HG03439 (cell line): Measurements from ENCODE around the gene TAF10.

Experiments
- ATAC-seq: cut with Tn5 transposase; IDR thresholded peaks from one replicate; pipeline ENCODE4 v1.9.1; 2021; ENCODE audit warnings: mild to moderate bottlenecking, moderate library complexity; ENCODE audit not compliant: unreplicated experiment

The TAF10 gene

DNA sequence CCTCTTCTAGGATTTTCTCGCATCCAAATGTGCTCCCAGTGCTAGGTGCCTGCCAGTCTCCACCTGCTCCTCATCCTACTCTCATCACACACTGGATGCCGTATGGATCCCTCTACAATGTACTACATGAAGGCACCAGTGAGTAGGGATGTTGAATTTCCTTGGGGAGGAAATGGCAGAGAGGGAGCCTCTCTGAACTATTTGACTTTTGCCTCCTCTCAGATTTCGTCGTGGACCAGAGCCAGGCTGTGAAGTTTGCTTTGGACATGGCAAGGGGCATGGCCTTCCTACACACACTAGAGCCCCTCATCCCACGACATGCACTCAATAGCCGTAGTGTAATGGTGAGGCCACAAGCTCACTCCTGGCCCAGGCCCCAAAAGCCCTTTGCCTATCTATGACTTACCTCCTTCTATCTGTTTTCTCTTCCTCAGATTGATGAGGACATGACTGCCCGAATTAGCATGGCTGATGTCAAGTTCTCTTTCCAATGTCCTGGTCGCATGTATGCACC lies 2.5 kb downstream of the TAF10 start:
- no peak for ATAC-seq

DNA sequence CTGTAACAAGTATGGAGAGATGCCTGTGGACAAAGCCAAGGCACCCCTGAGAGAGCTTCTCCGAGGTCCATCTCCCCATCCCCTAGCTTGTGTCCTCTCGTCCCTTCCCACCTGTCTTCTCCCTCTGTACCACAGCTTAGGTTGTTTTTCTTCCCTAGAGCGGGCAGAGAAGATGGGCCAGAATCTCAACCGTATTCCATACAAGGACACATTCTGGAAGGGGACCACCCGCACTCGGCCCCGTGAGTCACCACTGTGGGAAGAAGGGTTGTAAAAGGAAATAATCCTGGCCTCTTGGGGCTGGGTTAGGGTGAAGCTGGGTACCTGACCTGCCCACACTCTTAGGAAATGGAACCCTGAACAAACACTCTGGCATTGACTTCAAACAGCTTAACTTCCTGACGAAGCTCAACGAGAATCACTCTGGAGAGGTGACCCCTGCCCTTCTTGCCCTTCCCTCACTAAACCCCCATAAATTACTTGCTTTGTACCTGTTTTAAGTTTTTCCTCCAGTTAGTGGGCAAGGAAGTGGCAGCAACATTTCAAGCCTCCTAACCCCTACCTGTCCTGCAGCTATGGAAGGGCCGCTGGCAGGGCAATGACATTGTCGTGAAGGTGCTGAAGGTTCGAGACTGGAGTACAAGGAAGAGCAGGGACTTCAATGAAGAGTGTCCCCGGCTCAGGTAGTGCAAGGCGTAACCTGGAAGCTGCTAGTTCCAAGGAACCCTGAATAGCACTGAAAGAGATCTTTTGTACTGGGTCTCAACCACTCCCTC lies 3.1 kb downstream of the TAF10 start:
- no peak for ATAC-seq

DNA sequence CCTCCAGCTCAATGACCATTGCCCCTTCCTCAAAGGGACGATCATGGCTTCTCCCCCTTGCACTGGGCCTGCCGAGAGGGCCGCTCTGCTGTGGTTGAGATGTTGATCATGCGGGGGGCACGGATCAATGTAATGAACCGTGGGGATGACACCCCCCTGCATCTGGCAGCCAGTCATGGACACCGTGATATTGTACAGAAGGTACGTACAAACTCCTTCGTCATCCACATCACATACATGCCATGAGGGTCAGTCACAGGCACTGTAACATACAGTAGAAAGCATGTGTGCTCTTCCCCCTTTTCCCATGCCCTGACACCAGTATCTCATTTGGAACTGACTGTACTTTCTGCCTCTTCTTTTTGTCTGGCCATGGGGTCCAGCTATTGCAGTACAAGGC lies 4.0 kb downstream of the TAF10 start:
- ATAC-seq: no peak

DNA sequence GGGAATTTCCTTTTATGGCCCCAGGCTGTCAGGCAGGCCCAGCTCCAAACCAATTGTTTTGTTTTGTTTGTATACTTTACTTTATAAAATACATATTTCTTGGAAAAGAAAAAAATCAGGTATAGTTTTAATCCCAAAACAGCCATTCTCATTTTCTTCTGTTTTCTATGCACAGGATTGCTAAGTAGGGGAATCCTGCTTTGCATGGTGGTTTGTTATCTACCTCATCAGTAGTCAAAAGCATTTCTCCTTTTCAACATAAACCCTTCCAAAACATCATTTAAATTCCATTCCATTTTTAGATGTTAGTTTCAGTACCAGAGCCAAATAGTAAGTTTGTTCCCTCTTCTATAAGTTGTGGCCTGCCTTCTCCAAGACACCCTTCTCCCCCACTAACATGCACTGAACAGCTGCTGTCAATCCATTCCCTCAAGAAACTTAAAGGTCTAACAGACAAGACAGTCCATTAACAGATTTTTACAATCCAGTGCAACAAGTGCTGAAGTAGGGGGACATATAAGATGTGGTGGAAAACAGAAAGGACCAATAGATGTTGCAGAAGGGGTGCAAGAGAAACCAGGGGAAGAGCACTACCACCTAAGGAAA lies 4.7 kb downstream of the TAF10 start:
- ATAC-seq: no peak

DNA sequence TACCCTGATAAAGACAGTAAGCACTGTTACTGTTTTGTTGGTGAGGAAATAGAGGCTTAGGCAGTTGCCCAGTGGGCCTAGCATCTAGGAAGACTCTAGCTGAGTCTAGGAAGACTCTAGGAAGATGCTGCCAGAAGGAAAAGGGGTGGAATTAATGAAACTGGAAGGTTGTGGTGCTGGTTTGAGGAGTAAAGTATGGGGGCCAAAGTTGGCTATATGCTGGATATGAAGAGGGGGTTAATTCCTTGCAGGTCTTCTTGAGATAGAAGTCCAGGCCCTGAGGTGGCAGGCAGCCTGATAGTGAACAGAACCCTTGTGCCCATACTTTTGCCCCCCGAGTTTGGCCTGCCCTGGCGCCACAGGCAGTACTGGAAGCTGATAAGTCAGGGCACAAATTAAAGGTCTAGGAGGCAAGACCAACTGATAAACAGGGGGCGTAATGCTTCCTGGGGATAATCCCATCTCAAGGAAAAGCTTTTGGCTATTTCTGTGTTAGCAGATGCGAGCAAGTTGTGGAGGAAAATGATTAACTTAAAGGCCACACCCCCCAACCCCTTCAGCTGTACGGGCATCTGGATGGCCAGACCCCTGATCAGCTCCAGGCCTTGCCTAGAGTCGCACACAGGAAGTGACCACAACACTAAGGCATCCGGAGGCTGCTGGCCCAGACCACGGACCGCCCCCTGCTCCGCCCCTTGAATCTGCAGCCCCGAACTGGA lies 5.4 kb downstream of the TAF10 start:
- peak; percentile 43 for ATAC-seq

DNA sequence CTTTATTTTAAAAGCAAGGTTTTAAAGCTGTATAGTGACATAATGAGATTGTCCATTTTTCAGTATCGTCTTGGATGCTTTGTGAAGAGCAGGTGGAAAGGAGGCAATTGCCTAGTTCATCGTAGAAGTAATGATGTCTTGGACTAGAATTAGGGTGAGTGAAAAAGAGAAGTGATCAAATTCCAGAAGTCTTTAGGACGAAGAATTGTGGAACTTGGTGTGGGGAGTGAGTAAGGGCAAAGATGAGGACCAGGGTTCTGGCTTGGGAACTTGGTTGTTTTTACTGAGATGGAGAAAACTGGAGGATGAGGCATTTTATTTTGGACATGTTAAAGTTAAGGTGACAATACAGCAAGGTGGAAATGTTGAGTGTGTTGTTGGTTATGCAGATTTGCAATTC lies 7.2 kb downstream of the TAF10 start:
- ATAC-seq: no peak

DNA sequence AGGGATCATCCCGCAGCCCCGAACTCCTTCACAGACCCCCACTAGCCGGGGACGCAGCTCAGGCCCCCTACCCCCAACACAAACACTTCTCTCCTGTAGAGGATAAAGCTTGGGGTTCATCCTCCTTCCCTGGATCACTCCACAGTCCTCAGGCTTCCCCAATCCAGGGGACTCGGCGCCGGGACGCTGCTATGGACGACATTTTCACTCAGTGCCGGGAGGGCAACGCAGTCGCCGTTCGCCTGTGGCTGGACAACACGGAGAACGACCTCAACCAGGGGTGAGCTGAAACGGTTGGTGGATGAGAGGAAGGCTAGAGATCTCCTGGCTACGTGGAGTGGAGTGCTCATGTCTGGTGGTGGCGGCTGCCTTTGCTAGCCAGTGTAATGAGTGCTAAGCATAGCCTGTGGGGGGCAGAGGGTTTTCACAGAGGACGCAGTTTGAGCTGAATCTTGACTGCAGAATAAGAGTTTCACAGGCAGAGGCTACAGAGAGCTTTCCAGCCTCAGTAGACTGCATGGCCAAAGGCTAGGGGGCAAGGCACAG lies 7.9 kb downstream of the TAF10 start:
- peak; percentile 41 for ATAC-seq

DNA sequence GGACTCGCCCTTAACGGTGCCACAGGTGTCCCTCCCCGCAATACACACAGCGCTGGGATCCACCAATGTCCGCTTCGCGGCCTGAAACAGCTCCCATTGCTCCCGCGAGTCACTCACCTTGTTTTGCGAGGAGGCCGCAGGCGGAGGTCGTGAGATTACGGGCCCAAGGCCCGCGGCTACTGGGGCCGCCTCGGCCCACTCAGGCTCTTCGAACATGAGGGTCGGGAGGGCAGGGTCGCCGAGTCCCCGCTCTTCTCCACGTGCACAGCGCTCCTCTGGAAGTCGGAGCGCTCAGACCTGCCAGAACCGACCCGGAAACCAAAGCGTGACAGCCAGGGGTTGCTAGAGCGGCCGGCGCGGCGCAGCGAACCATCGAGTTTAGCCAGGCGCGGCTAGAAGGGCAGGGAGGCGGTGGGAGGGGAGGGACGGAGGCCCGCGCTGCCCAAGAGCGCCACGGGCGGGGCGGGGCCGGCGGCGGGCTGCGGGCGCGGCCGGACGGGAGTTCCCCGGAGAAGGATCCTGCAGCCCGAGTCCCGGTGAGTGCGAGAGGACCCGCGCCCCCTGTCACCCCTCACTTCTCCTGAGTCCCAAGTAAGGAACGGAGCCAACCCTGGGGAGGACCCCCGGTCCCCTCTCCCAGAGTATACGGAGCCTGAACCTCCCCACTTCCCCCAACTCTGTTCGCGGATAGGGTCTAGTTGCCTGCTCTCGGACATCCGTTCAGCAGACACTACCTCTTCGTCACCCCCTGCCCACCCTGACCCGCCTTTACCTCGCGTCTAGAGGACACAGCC lies 8.5 kb downstream of the TAF10 start, which contains the start of the genes ILK and RRP8:
Gene ILK (plus strand): TSS at position 488 of the 794 bp plus-strand sequence. CDS start 498 bp downstream, outside the sequence.
Gene RRP8 (minus strand): TSS at position 330 of the 794 bp plus-strand sequence. CDS start 114 bp downstream, at position 216.
- peak; percentile 70 for ATAC-seq

DNA sequence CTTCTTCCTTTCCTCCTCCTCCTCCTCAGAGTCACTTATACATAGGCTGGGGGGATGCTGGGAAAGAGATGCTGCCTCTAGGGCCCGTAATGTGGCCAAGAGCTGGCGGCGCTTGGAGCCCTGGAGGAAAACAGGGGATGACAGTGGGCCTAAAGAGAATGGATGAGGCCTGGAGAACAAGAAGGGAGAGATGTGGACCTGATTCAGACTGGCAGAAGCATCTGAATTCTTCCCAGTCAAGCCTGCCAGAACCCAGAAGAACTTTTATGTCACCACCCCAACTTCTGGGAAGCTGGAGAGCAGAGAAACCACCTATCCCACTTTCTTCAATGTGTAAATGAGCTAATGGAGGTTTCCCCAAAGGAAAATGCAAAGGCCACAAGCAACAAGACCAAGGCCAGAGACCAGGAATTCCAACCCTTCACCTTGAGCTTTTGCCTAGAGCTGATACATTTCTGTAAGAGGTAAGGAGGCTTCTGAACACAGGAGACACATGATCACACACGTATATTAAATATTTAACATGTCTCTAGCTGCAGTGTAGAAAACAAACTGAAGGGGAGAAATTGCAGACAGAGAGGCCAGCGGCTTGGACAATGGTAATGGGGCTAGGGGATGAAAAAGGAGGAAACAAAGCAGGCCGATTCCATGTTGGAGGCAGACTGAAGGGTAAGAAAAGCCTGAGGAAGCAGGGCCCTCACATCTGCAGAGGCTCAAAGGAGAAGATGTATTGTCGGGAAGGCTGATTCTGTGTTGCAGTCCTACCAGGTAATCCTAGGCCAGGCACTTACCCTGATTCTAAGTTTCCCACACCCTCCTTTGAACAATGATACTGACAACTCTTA lies 9.7 kb downstream of the TAF10 start:
- no peak for ATAC-seq

DNA sequence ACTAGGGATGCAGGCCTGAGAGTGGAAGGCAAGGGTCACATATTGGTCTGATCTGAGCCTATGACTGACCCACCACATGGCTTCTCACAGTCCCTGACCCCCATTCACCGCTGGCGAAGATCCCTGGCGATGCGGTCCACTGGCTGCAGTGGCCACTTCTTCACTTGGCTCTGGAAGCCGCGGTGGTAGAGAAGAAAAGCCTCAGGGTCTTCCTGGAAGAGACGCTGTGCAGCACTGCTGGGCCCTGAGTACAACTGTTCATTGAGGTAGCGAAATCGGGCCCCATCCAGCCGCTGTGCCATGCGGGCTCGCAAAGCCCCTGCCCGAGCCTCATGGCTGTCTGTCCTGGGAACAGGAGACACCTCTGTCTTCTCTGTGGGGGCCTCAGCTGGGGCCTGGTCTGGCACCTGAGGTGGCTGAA lies 11.0 kb downstream of the TAF10 start:
- no peak for ATAC-seq

DNA sequence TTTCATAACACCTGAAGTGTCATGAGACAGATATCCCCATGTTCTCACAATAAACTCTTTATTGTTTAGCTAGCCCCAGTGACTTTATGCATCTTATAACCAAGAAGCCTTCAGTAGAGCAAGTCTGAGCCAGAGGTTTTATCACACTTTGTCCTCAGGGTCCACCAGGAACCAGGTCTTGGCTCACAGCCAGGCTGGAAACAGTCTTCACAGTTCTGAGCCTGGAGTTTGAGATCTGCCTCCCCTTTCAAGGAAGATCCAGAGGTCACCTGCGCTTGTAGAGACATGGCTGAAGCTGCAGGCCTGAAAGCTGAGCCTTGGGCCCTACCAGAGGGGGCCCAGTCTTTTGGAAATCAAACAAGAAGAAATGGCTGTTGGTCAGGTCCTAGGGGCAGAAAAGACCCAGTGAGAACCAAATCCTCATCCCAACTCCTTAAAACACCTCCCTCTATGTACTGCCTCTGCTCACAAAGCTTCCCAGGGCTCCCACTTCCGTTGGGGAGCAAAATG lies 12.1 kb downstream of the TAF10 start:
- ATAC-seq: no peak

DNA sequence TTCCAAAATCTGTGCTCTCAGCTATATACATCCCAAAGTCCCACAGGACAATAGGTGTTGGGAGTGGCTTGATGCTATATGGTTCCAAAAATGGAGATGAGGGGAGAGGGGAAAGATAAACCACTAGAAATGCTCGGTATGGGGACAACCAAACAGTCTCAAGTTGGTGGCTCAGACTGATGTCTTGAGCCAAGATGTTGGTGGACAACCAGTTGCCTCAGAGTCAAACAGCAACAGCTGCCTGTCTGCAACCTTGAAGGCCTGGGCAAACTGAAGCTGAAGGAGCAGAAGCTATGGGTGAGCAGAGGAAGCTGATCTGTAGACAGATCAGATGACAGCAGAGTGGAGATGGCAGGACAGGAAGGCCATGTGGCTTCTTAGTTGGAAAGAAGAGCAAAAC lies 12.6 kb downstream of the TAF10 start:
- ATAC-seq: no peak

DNA sequence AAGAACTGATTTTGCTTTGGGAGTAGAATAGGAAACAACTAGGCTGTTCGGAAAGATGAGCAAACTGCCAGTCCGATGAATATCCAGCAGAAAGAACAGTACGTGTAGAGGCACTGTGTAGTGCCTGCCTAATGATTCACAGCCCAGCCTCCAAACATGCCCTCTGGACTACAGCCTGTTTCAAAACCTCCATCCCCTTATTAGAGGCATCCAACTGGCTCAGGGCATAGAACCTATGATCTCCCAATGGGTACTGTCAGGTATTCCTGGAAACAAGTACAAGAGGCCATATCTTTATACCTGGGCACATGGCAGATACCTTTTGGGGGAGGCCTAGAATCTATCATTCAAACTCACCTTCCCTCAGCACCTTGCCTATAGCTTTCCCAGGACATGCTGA lies 13.5 kb downstream of the TAF10 start:
- ATAC-seq: no peak

DNA sequence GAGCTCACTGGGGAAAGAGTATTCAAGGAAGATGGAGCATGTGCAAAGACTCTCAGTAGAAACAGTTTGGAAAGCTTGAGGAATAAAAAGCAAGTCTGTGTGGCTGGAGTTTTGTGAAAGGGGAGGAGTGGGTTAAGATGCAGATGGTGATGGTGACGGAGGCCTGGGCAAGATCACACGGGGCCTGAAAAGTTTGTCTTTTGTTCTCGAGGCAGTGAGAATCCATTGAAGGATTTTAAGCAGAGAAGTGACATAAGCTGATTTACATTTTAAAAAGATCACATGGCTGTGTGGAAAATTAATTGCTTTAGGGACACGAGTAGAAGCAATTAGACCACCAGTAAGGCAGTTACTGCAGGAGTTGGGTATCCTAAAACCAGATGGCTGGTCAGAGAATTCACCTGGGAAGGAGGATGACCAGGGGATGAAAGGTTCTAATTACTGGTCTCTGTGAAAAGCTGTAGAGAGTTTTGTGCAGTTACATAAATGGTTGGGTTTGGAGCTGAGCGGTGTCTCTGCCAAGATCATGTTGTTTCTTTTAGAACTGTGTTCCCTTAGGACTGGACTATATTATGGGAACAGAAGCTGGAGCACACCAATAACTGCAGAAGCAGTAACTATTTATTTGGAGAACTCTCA lies 15.7 kb downstream of the TAF10 start:
- no peak for ATAC-seq

DNA sequence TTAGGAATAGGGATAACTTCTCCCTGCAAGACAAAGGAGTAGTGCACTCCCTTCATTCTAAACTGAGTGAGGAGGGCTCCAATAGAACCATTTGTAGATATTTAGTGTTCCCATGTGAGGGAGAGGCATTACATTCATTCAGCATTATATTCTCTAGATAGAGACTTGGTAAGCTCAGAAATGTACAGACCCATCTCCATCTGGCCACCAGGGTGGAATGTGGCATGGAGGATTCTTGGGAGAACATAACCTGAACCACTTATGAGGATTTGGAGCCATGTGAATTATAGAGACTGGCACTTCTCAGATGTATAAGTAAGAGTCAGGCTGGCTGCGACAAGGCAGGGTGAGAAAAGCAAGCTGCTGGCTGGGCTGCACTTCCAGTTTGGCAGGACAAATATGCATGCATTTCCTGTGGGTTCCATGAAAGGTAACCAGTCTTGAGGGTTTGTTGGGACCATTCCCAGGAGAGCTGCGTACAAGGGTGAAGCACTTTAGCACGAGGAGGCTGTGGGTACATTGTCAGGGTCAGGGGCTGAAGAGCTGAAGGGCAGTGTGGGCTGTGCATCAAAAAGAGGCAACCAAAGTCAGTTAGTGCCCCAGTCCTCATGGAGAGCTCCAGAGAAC lies 17.8 kb downstream of the TAF10 start:
- no peak for ATAC-seq

DNA sequence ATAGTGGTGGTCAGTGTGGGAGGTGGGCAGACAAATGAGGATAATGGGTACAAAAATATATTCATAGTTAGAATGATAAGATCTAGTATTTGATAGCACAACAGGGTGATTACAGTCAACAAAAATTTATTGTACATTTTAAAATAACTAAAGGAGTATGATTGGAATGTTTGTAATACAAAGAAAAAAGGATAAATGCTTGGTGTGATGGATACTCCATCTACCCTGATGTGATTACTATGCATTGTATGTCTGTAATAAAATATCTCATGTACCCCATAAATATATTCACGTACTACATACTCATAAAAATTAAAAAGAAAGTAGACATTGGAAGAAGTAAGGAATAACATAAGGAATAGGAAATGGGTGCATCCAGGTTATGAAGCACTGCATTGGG lies 24.0 kb downstream of the TAF10 start:
- no peak for ATAC-seq

DNA sequence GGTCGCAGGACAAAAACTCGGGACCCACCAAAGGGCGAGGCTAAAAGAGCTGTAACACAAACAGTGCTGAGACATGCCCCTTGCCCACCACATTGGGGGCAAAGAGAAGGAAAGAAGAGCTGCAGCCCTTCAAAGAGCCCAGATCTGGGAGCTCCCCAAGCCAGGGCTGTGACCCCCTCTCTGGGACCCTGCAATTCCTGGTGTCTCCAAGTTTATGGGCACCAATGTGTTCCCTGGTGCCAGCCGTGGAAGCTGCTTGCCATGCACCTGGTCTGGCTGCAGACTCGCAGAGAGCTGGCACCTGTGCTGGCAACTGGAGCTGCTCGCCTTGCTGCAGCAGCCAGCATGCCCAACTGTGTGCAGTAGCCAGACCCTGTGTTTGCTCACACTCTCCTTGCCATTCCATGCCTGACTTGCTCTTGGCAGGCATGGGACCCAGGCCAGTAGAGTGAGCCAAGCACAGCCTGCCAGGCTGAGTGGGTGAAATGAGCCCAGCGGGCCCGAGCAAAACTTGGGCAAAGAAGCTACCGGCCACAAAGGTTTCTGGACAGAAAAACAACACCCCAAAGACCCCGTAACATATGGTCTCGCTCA lies 24.6 kb downstream of the TAF10 start:
- ATAC-seq: no peak
